ENCODE measurements around the gene MGRN1. TPM values are rescaled to one million over a fixed set of nuclear protein-coding genes. Genes with fewer than 3 reads are reported as not detected.

The MGRN1 gene
- total and polyA plus RNA-seq, 2 of the 13 experiments (the other 11 are each of a cell fraction or from before 2014, with no cell fraction given), result 11.9 to 12.6 TPM

- TF ChIP-seq ESRRA (CRISPR knock-in tag; IDR thresholded peaks at IDR 0.05; ENCODE audit: low read depth), result peak; percentile 58; the same call in 1 of the 2 replicates
- peak; percentile 74 for TF ChIP-seq ZNF883 (CRISPR knock-in tag; IDR thresholded peaks at IDR 0.05; ENCODE audit: not compliant biosample characterization)
- no peak for TF ChIP-seq GTF2F1 (IDR thresholded peaks at IDR 0.05; ENCODE audit: low read length)
- TF ChIP-seq, protein P1, sequence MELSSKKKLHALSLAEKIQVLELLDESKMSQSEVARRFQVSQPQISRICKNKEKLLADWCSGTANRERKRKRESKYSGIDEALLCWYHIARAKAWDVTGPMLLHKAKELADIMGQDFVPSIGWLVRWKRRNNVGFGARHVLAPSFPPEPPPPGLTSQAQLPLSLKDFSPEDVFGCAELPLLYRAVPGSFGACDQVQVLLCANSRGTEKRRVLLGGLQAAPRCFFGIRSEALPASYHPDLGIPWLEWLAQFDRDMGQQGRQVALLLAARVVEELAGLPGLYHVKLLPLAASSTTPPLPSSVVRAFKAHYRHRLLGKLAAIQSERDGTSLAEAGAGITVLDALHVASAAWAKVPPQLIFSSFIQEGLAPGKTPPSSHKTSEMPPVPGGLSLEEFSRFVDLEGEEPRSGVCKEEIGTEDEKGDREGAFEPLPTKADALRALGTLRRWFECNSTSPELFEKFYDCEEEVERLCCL (CRISPR knock-in tag; IDR thresholded peaks at IDR 0.05; ENCODE audit: borderline replicate concordance), result no peak
- no peak for TF ChIP-seq ZFAT (CRISPR knock-in tag; conservative IDR thresholded peaks at IDR 0.05)
- TF ChIP-seq ZNF737 (CRISPR knock-in tag; IDR thresholded peaks at IDR 0.05; ENCODE audit: borderline replicate concordance), result no peak
- TF ChIP-seq ZNF296 (CRISPR knock-in tag; conservative IDR thresholded peaks at IDR 0.05), result peak; percentile 63; the same call in 1 of the 2 replicates
- TF ChIP-seq, protein P2, sequence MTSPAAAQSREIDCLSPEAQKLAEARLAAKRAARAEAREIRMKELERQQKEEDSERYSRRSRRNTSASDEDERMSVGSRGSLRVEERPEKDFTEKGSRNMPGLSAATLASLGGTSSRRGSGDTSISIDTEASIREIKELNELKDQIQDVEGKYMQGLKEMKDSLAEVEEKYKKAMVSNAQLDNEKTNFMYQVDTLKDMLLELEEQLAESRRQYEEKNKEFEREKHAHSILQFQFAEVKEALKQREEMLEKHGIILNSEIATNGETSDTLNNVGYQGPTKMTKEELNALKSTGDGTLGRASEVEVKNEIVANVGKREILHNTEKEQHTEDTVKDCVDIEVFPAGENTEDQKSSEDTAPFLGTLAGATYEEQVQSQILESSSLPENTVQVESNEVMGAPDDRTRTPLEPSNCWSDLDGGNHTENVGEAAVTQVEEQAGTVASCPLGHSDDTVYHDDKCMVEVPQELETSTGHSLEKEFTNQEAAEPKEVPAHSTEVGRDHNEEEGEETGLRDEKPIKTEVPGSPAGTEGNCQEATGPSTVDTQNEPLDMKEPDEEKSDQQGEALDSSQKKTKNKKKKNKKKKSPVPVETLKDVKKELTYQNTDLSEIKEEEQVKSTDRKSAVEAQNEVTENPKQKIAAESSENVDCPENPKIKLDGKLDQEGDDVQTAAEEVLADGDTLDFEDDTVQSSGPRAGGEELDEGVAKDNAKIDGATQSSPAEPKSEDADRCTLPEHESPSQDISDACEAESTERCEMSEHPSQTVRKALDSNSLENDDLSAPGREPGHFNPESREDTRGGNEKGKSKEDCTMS (CRISPR knock-in tag; conservative IDR thresholded peaks at IDR 0.05), result no peak
- TF ChIP-seq, protein P3, sequence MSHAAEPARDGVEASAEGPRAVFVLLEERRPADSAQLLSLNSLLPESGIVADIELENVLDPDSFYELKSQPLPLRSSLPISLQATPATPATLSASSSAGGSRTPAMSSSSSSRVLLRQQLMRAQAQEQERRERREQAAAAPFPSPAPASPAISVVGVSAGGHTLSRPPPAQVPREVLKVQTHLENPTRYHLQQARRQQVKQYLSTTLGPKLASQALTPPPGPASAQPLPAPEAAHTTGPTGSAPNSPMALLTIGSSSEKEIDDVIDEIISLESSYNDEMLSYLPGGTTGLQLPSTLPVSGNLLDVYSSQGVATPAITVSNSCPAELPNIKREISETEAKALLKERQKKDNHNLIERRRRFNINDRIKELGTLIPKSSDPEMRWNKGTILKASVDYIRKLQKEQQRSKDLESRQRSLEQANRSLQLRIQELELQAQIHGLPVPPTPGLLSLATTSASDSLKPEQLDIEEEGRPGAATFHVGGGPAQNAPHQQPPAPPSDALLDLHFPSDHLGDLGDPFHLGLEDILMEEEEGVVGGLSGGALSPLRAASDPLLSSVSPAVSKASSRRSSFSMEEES (CRISPR knock-in tag; IDR thresholded peaks at IDR 0.05), result 0 out of 2 replicates have a peak, but pooled peaks have one; percentile 39
- no peak for TF ChIP-seq ZEB1 (IDR thresholded peaks at IDR 0.05; ENCODE audit: insufficient replicate concordance, low read depth)
- peak; percentile 17; the same call in 1 of the 2 replicates for TF ChIP-seq ZNF589 (CRISPR knock-in tag; conservative IDR thresholded peaks at IDR 0.05)
- peak; percentile 68 for TF ChIP-seq ZNF503 (CRISPR knock-in tag; IDR thresholded peaks at IDR 0.05)
- TF ChIP-seq, protein P4, sequence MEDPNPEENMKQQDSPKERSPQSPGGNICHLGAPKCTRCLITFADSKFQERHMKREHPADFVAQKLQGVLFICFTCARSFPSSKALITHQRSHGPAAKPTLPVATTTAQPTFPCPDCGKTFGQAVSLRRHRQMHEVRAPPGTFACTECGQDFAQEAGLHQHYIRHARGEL (CRISPR knock-in tag; IDR thresholded peaks at IDR 0.05), result no peak
- TF ChIP-seq U2AF1 (optimal IDR thresholded peaks at IDR 0.05; ENCODE audit: low read depth, low read length), result peak; percentile 23
- TF ChIP-seq SRSF4 (IDR thresholded peaks at IDR 0.05; ENCODE audit: low read depth, low read length, poor library complexity, severe bottlenecking), result no peak
- peak; percentile 83 for TF ChIP-seq MAX (IDR thresholded peaks at IDR 0.05)
- peak; percentile 43; the same call in 1 of the 2 replicates for TF ChIP-seq ZBTB14 (CRISPR knock-in tag; IDR thresholded peaks at IDR 0.05)
- peak; percentile 46 to 68 for TF ChIP-seq POLR2A (IDR thresholded peaks at IDR 0.05; ENCODE audit: insufficient read depth in 1 of 2, low read depth in 2 of 2, low read length in 2 of 2)
- peak; percentile 96 for TF ChIP-seq THAP11 (CRISPR knock-in tag; IDR thresholded peaks at IDR 0.05)
- no peak; the same call in 1 of the 2 replicates for TF ChIP-seq GFI1 (CRISPR knock-in tag; IDR thresholded peaks at IDR 0.05; ENCODE audit: borderline replicate concordance)
These were observed 109.6 kb downstream of the MGRN1 start, which contains the start of the genes ANKS3 and DNAAF8 (continued) for GRCh38 chr16:4734063-4734729.

Data from HepG2 (cell line).